Brain pericyte (primary cell): ENCODE data around the gene PRPF40B.

Source experiments
- DNase-seq: peaks from one replicate; pipeline ENCODE4 v3.0.0-alpha.2; 2012; ENCODE audit warnings: low read depth, low spot score

The PRPF40B gene

DNA sequence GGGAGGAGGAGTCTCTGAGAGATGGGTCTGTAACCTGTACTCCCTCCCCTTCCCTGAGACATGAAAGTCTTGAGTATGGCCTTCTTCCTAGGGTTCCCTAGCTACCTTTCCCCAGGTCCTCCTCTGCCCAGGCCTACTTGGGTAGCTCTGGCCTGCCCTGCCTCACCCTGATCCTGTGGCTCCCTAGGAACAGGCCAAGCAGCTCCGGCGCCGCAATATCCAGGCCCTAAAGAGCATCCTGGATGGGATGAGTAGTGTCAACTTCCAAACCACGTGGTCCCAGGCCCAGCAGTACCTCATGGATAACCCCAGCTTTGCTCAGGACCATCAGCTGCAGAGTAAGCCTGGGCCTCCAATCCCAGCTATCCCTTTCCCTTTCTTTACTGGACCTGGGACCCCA lies 12.3 kb downstream of the PRPF40B start:
- DNase-seq, result no peak

DNA sequence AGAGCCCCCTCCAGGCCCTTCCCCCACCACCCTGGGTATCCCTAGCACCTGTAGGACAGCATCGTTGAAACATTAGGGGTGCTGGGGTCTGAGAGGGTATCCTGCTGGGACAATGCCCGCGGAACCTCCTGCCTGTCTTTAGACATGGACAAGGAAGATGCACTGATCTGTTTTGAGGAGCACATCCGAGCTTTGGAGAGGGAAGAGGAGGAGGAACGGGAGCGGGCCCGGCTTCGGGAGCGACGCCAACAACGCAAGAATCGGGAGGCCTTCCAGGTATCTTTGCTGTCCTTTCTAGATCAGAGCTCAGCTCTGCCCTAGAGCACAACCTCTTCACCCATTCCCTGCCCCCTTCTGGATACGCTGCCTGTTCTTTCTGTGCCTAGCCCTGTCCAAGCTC lies 13.2 kb downstream of the PRPF40B start:
- DNase-seq, result no peak

DNA sequence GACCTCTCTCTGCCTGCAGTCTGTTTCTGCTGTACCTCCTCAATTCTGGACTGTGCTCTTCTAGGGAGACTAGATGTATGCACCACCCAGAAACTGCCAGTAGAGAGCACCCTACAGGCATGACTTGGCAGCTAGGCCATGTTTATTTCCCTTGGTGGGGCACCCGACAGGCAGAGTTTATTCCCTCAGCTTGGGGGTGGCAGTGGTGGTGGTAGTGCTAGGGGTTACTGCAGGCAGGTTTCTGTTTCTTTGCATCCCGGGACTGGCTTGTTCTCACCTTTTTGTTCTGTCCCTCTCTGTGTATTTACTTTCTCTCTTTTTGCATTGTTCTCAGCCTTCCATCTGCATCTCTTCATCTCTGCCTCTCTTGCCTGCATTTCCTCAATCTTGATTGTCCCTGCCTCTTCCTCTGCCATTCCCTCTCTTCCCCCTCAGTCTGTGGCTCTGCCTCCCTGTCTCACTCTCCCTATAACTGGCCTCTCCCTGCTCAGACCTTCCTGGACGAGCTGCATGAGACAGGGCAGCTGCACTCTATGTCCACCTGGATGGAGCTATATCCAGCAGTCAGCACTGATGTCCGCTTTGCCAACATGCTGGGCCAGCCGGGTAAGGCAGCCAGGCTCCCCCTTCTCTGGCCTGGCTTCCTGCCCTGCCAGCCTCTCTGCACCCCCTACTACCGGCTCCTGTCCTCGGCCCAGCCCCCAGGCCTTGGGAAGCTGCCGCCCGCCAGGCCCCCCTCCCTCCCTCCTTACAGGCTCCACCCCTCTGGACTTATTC lies 13.8 kb downstream of the PRPF40B start:
- no peak for DNase-seq

DNA sequence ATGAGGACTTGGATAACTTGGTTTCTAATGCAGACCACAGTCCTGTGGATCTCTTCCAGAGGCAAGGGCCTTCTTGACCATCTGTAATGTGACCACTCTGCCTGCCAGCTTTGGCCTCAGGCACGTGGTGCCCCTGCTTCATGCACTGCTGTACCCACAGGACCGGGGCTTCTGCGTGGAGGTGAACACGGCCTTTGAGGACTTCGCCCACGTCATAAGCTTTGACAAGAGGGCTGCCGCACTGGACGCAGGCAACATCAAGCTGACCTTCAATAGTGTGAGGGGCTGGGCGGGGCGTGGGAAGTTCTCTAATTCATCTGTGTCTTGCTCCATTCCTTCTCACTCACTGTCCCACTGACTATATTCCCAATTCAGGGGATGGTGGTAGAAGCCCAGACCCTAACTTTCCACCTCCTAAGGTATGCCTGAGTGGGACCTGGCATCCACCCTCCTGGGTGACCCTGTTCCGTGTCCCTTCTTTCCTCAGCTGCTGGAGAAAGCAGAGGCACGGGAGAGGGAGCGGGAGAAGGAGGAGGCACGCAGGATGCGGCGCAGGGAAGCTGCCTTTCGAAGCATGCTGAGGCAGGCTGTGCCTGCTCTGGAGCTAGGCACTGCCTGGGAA lies 18.5 kb downstream of the PRPF40B start:
- no peak for DNase-seq

DNA sequence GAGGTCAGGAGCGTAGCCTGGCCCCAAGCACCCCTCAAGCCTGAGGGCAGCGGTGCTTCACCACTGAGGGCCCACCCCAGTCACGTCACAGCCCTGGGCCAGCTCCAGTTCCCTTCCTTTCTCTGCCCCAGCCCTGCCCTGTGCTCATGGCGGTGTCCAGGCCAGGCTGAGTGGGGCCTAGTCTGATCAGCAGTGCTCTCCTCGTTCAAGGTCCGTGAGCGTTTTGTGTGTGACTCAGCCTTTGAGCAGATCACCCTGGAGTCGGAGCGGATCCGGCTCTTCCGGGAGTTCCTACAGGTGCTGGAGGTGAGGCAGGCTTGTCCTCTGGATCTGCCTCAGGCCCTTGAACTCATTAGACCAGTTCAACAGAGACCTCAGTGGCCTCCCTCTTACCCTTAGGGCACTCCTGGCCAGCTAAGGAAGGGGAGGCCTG lies 19.0 kb downstream of the PRPF40B start:
- no peak for DNase-seq

DNA sequence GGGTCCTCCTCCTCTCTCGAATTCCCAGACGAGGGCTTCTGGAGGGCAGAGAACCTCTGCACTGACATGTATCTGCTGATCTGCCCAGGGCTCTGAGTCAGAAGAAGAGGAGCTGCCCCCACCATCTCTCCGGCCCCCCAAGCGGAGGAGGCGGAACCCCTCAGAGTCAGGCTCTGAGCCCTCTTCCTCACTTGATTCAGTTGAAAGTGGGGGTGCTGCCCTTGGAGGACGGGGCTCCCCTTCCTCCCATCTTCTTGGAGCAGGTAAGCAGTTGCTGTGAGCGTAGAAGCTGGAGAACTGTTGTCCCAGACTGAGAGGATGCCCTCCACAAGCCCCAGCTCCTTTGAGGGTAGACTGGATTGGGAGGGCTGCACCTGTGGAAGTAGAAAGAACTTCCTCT lies 19.8 kb downstream of the PRPF40B start:
- DNase-seq, result no peak

DNA sequence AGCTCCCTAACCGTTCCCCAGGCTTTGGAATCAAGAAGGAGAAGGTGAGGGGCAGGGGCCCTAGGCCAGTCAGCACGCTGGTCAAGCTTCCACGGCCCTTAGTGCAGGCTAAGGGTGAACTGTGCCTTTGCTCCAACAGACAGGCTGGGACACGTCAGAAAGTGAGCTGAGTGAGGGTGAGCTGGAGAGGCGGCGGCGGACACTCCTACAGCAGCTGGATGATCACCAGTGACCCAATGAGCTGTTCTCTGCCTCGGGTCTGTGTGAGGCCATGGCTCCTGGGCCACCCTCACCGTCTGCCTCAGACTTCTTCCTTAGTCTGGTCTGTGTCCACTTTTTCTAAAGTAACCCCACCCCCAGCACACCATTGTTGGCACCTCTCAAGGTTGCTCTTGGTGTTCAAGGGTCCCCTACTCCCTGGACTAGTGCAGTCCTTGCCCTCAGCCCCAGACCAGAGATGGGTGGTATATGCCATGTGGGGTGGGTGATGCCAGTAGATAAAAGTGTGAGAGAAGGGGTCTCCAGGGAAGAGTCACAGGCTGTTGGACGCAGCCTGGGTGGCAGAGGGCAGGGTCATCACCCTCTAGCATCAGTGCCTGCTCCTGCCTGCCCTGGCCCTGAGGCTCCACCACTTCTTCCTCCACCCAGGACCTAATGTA lies 20.7 kb downstream of the PRPF40B start:
- no peak for DNase-seq

DNA sequence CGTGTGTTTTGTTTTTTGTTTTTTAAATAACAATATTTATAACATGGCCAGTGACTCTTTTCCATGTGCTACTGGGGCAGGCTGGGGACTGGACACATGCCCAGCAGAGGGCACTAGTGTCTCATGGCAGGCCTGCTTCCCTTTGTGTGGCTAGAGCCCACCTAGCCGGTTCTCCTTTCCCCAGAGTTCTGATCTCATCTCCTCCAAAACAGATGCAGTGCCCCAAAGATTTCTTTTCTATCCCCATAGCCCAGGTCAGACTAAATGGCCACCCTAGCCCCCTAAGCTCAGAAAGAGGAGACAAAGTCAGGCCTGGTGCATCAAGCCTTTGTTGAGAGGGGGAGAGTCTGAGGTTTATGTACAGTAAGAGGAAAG lies 21.2 kb downstream of the PRPF40B start:
- no peak for DNase-seq

DNA sequence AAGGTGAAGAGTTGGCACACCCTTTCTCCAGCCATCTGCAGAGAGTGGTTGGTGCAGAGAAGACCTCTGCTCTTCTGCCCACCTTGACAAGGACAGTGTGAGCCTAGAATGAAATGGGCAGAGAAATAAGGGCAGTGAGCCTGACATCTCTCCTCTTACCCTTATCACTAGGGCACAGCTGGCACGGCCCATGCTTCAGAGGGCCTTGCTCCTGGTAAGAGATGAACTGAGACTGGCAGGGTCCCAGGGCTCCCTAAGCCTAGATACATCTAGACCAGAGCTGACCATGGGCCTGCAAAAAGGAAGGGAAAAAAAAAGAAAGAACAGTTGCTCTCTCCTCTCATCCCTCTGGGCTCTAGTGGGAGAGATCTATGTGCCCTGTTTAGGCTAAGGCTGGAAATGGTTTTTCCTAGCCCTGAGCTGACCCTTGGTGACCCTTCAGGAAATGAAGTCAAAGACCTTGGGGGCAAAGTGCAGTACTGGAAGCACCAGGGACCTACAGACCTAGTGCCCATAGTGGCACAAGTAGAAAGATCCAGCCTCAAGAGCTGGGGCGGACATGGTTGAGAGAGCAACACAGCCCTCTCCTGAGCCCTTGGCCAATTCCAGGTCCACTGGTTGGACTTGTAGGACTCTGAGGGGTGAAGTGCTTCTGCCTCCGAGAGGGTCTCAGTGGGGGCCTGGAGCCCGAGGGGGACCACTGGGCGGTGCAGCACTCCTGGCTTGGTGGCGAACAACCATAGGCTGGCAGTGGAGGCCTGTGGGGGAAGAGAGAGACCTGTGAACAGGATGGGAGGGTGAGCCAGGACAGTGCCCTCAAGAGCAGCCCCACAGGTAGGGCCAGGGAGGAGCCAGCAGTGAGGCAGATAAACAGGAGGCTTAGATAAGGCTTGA lies 22.0 kb downstream of the PRPF40B start:
- DNase-seq, result no peak

DNA sequence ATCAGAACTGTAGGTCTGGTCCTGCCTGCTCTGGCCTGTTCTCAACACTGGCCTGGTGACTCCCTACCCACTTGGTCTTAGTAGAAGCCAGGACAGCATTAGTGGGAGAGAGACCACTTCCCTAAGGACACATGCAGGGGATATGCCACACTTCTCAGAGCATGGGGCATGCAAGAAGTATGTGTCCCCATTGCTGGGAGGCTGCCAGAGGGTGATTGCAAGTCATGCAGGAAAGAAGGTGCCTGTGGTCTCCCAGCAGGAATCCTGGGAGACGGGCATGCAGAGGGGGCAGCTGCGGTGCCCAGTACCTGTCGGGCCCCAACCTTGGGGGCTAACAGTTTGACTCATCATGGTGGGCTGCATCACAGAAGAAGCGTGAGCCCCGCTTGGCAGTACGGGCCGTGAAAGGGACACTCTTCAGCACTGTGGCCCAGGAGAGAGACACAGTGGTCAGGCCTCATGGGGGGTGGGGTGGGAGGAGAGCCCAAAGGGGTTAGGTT lies 23.0 kb downstream of the PRPF40B start:
- DNase-seq, result no peak

DNA sequence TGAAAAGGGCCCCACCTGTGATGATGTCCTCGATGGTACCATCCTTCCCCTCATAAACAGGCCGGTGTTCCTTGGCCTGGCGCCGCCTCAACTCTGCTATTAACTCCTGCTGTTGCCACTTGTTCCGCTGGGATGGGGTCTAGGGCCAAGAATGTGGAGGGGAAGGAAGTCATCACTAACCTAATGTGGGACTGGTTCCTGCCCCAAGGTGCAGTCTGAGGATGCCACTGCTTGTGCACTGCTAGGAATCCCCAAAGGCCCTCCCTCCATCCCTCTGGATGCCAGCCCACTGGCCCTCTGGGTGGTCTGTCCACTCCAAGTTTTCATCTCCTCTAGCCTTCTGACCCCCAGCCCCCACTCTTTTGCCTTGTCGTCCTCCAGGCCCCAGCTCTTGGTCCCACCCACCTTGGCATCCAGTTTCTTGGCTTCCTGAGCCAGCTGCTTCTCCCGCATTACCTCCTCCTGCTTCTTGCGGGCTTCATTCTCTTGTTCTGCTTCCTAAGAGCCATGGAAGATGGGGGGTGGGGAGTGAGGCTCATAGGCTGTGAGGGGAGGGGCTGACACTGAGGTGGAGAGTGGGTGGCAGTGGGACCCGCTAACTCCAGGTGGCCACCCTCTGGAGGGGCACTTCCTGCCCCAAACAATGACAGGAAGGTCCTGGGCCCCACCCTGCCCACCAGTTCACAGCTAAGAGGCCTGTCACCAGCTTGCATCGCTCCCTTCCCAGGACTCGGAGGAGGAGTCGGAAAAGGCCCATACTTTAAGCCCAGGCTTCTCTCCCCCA lies 23.7 kb downstream of the PRPF40B start:
- DNase-seq, result no peak

DNA sequence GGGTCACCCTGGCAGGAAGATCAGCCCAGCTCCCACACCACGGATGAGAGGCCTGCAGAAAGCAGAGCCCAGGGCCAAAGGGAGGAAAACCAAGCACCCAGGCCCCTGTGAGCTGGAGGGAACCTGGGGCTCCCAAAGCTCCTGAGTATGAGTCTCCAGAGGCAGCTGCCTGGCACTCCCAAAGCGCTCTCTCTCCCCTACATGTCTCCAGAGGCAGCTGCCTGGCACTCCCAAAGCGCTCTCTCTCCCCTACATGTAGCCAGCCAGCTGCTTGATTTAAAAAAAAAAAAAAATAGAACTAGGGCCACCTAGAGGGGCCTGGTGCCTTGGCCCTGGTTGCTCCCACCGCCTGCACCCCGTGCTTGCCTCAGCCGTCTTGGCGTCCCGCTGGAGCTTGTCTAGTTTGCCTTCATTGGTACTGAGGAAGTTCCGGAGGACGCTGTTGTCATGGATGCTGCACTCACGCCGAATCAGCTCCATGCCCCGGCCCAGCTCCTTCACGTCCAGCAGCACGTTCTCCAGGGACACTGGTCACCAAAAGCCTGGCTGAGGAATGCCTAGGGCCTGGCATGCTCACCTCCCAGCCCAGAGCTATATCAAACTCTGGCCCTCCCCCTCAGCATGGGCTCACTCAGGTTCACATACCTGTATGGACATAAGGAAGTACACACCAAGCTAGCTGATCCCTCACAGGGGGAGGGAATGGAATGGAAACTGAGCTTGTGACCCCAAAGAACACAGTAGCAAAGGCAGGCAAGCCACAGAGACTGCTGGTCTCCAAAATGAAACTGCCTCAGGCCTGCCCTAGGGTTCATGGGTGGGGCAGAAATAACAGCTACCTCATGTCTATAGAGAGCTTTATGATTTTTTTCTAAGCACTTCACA lies 24.7 kb downstream of the PRPF40B start:
- DNase-seq, result no peak

DNA sequence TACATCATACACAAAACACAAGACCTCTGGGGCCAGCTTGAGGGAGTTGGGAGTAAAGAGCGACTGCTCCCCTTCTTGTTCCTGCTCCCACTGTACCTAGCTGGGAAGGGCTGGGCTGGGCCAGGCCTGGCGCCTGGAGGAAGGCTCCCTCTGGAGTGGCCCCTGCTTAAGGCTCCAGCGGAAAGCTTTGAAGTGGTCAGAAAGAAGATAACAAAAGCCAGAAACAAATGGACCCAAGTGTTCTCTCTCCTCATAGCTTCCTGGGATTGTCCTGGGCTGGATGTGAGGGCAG lies 25.3 kb downstream of the PRPF40B start:
- DNase-seq, result no peak

DNA sequence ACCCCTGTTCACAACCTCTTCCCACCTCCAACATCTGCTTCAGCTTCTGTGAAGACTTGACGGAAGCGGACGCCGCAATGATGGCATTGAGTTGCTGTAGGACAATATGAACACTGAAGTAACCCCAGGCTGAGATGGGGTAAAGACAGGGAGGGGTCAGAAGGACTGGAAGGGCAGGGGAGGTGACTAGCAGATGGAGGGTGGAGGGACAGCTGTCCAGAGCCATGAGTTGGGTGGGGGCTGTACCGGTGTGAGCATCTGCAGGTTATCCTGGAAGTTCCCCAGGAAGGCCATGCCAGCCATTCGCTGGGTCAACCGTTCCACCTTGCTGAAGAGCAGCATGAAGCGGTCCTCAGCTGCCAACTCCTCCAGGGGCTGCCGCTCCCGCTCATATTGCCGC lies 26.1 kb downstream of the PRPF40B start:
- DNase-seq, result no peak

DNA sequence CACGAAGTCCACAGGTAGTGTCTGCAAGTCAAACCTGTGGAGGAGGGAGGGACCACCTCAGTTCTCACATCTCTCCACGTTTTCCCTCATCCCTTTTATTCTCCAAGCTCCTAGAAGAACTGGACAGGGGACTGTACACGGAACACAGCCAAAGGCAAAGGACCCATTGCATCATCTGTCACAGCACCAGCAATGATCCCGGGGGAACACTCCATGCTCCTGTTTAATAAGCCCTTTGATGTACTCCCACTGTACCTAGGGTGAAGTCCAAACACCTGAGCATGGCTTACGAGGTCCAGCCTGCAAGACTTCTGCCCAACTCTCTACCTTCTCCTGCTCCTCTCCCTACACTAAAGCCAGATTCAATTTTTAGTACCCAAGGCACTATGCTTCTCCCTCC lies 26.5 kb downstream of the PRPF40B start:
- no peak for DNase-seq

DNA sequence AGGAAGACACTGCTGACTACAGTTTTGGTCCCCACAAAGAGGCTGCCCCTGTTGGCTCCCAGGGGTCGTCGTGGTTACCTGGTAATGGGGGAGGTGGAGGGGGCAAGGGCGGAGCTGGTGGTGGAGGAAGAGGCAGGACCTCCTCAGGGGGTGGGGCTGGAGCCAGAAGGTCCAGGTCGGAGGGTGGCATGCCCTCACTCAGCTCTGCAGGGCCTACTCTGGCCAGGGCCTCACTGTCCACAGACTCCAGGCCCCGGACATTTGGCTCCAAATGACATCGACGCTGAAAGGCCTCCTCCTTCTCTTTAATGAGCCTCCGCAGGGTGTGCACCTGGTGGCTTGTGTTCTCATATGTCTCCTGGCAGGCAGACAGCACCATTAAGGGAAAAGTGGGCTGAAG lies 28.5 kb downstream of the PRPF40B start:
- DNase-seq, result no peak

DNA sequence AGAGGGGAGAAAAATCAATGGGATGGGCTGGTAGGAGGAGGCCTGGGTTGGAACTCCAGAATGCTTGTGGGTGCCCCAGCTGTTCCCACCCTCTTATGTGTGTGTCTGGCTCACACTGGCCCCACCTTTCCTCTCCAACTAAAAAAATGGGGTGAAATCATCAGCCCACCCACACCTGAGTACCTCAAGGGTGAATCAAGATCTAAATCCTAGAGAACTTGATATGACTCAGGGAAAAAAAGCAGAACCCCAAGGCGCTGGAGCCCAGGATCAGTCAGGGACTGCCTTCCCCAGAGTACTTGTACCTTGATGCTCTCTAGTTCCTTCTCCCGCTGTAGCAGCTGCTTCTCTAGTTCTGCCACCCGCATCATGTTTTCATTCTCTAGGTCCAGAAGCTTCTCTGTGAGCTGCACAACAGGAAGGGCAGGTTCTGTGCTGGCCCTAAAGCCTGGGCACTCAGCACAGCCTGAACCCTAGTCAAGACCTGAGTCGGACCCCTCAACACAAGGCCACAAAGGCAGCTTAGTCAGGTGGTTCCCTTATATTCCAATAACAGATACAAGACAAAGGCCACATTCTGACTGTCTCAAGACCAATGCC lies 29.7 kb downstream of the PRPF40B start:
- no peak for DNase-seq

DNA sequence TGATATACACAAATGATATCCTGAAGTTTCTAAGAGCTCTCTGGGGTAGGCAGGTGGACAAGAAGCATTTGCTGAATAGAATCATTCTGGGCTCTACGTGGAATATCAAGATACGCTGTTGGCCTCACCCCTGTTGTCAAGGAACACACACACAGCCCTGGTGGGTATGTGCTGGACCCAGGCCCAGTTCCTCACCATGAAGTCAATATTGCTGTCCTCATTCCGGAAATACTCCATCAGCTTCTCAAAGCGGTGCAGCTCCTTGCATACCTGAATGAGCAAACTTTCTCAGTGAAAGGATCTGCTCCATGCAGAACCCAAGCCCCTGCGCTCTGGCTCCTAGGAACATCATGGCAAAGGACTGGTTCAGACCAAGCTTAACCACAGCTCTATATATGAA lies 31.4 kb downstream of the PRPF40B start:
- no peak for DNase-seq

DNA sequence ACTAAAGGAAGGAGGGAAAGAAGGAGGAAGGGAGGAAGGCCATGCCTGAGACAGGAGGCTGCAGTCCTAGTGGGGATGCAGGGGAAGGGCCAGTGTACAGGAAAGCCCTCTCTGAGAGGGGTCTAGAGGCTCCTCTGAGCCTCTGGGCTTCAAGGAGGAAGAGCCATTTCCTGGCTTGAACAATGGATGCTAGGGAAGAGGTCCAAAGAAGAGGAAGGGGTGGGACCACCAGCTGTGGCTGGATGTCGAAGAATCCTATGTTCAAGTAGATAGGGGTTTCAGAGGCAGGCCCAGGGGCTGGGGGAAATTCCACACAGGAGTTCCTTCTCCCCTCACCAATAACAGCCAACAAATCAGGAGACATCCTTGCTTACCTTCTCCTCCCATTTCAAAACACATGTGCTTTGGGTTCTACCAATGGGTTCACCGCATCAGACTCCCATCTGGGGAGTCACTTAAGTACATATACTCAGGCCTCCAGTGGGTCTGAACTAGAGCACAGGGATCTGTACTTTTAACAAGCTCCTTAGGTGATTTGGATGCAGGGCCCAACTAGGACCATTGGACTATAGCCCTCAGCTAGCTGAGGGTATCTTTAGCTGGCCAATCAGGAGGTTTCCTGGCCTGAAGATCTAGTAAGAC lies 32.4 kb downstream of the PRPF40B start:
- no peak for DNase-seq
